ENCODE results near the gene AUTS2.

AUTS2 gene

GRCh38 chr7:69862413-69863064, 264.3 kb downstream of the AUTS2 start:
- no peak overlapping the region for H3K18ac ChIP-seq (ENCODE audit: low read length)
- H2BK5ac ChIP-seq (ENCODE audit: low read length), result no peak overlapping the region
- no peak overlapping the region for H2BK120ac ChIP-seq (ENCODE audit: low read depth, low read length)
- no peak overlapping the region for H4K8ac ChIP-seq (ENCODE audit: low read depth, low read length)
- WGBS (ENCODE audit: extremely low coverage, insufficient coverage, low lambda C conversion rate), result no CpG with 5 or more reads among the region's 5 CpGs
- no peak overlapping the region for H3K23ac ChIP-seq (ENCODE audit: low read length)
- H3K4me2 ChIP-seq (ENCODE audit: low read length), result no peak overlapping the region
- H3K27ac ChIP-seq (ENCODE audit: low read depth, low read length), result no peak overlapping the region
- H3K79me2 ChIP-seq (ENCODE audit: control insufficient read depth, insufficient read depth, low read length), result no peaks in the 10 kb centered on the region
- H3K79me1 ChIP-seq (ENCODE audit: low read length), result no peaks in the 10 kb centered on the region
- no peak overlapping the region for H2BK15ac ChIP-seq (replicated peaks; ENCODE audit: low read depth)
- H3K4me1 ChIP-seq (ENCODE audit: control insufficient read depth, low read depth, low read length), result peaks cover 8% of the 10 kb centered on the region
- H3K56ac ChIP-seq (ENCODE audit: low read length), result no peak overlapping the region
- no peak overlapping the region for H3K4ac ChIP-seq (ENCODE audit: low read depth, low read length)
- H2AK5ac ChIP-seq (ENCODE audit: low read length), result no peak overlapping the region
- DNase-seq, result no peak
- H3K27me3 ChIP-seq (ENCODE audit: insufficient read depth, low read length, poor library complexity), result no peaks in the 10 kb centered on the region
- H3K36me3 ChIP-seq (ENCODE audit: control insufficient read depth, insufficient read depth, low read length), result no peaks in the 10 kb centered on the region
- H3K4me3 ChIP-seq (ENCODE audit: low read length), result no peak overlapping the region
- H3K9ac ChIP-seq (ENCODE audit: low read length), result no peak overlapping the region
- H4K5ac ChIP-seq (ENCODE audit: low read length), result no peak overlapping the region

DNA sequence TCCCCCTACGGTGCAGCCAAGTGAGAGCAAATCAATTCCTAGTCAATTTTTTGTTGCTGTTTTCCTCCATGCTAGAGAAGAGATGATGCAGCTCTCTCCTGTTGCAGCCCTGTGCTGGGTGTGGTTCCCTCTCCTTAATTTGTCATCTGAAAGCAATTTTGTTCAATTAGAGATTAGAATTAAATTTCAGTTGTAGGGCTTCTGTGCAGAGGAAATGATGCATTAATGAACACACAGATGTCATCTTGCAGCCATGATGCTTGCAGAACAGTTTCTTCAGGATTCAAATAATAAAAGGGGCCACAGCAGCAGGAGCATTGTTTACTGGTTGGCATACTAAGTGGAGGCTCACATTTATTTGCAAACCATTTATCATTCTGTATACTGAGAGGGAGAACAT, 266.0 kb downstream of the AUTS2 start:
- H2BK15ac ChIP-seq (replicated peaks; ENCODE audit: low read depth), result no peak overlapping the region
- DNase-seq, result no peak
- no peak overlapping the region for H3K23ac ChIP-seq (ENCODE audit: low read length)
- no peaks in the 10 kb centered on the region for H3K79me2 ChIP-seq (ENCODE audit: control insufficient read depth, insufficient read depth, low read length)
- H2BK5ac ChIP-seq (ENCODE audit: low read length), result no peak overlapping the region
- no peak overlapping the region for H3K4me3 ChIP-seq (ENCODE audit: low read length)
- no peak overlapping the region for H3K18ac ChIP-seq (ENCODE audit: low read length)
- no peaks in the 10 kb centered on the region for H3K79me1 ChIP-seq (ENCODE audit: low read length)
- no peak overlapping the region for H3K4ac ChIP-seq (ENCODE audit: low read depth, low read length)
- no peak overlapping the region for H4K8ac ChIP-seq (ENCODE audit: low read depth, low read length)
- no peaks in the 10 kb centered on the region for H3K36me3 ChIP-seq (ENCODE audit: control insufficient read depth, insufficient read depth, low read length)
- H3K4me1 ChIP-seq (ENCODE audit: control insufficient read depth, low read depth, low read length), result no peaks in the 10 kb centered on the region
- H4K5ac ChIP-seq (ENCODE audit: low read length), result no peak overlapping the region
- H3K9ac ChIP-seq (ENCODE audit: low read length), result no peak overlapping the region
- no peak overlapping the region for H3K56ac ChIP-seq (ENCODE audit: low read length)
- no peak overlapping the region for H3K4me2 ChIP-seq (ENCODE audit: low read length)
- H2BK120ac ChIP-seq (ENCODE audit: low read depth, low read length), result no peak overlapping the region
- no peak overlapping the region for H3K27ac ChIP-seq (ENCODE audit: low read depth, low read length)
- no peaks in the 10 kb centered on the region for H3K27me3 ChIP-seq (ENCODE audit: insufficient read depth, low read length, poor library complexity)
- H2AK5ac ChIP-seq (ENCODE audit: low read length), result no peak overlapping the region
- WGBS (ENCODE audit: extremely low coverage, insufficient coverage, low lambda C conversion rate), result no CpG with 5 or more reads among the region's 1 CpG

- DNase-seq, result no peak
- Histone ChIP-seq H3K23ac (ENCODE audit: low read length) (no peak overlapping the region), H2BK5ac (ENCODE audit: low read length) (no peak overlapping the region), H3K4me2 (ENCODE audit: low read length) (no peak overlapping the region), H3K18ac (ENCODE audit: low read length) (no peak overlapping the region), H2AK5ac (ENCODE audit: low read length) (no peak overlapping the region), H3K4me1 (ENCODE audit: control insufficient read depth, low read depth, low read length) (no peaks in the 10 kb centered on the region), H3K79me2 (ENCODE audit: control insufficient read depth, insufficient read depth, low read length) (no peaks in the 10 kb centered on the region), H3K56ac (ENCODE audit: low read length) (no peak overlapping the region), H3K27me3 (ENCODE audit: insufficient read depth, low read length, poor library complexity) (no peaks in the 10 kb centered on the region), H3K4me3 (ENCODE audit: low read length) (no peak overlapping the region), H2BK120ac (ENCODE audit: low read depth, low read length) (no peak overlapping the region), H3K79me1 (ENCODE audit: low read length) (no peaks in the 10 kb centered on the region), H3K4ac (ENCODE audit: low read depth, low read length) (no peak overlapping the region), H4K5ac (ENCODE audit: low read length) (no peak overlapping the region), H2BK15ac (replicated peaks; ENCODE audit: low read depth) (no peak overlapping the region), H3K9ac (ENCODE audit: low read length) (no peak overlapping the region), H3K36me3 (ENCODE audit: control insufficient read depth, insufficient read depth, low read length) (no peaks in the 10 kb centered on the region), H4K8ac (ENCODE audit: low read depth, low read length) (no peak overlapping the region), H3K27ac (ENCODE audit: low read depth, low read length) (no peak overlapping the region)
- WGBS (ENCODE audit: extremely low coverage, insufficient coverage, low lambda C conversion rate), result no CpG with 5 or more reads among the region's 4 CpGs
Measured at GRCh38 chr7:69864822-69865221, 266.5 kb downstream of the AUTS2 start.

DNA sequence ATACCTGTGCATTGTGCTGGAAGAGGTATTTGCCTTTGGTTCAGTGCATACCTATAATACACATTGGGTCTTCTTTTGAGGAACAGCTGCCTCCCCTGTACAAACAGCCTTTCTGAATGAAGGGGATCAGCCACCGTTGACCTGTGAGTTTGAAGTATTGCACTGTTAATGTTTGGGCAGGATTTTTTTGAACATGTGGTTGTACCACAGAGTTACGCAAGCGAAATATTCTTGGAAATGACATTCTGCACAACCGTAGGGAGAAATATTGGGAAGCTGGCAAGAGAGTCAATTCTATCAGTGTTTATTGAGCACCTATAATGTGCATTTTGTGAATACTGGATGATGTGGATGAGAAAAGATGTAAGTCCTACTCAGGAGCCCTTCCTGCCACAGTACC, 270.6 kb downstream of the AUTS2 start:
- Histone ChIP-seq H4K8ac (ENCODE audit: low read depth, low read length) (no peak overlapping the region), H2AK5ac (ENCODE audit: low read length) (no peak overlapping the region), H2BK15ac (replicated peaks; ENCODE audit: low read depth) (no peak overlapping the region), H3K36me3 (ENCODE audit: control insufficient read depth, insufficient read depth, low read length) (no peaks in the 10 kb centered on the region), H3K23ac (ENCODE audit: low read length) (no peak overlapping the region), H2BK5ac (ENCODE audit: low read length) (no peak overlapping the region), H3K79me1 (ENCODE audit: low read length) (no peaks in the 10 kb centered on the region), H3K4me2 (ENCODE audit: low read length) (no peak overlapping the region), H3K27ac (ENCODE audit: low read depth, low read length) (no peak overlapping the region), H3K56ac (ENCODE audit: low read length) (no peak overlapping the region), H3K9ac (ENCODE audit: low read length) (no peak overlapping the region), H3K79me2 (ENCODE audit: control insufficient read depth, insufficient read depth, low read length) (no peaks in the 10 kb centered on the region), H3K4me1 (ENCODE audit: control insufficient read depth, low read depth, low read length) (no peaks in the 10 kb centered on the region), H3K4me3 (ENCODE audit: low read length) (no peak overlapping the region), H3K18ac (ENCODE audit: low read length) (no peak overlapping the region), H3K27me3 (ENCODE audit: insufficient read depth, low read length, poor library complexity) (no peaks in the 10 kb centered on the region), H2BK120ac (ENCODE audit: low read depth, low read length) (no peak overlapping the region), H3K4ac (ENCODE audit: low read depth, low read length) (no peak overlapping the region), H4K5ac (ENCODE audit: low read length) (no peak overlapping the region)
- no peak for DNase-seq
- WGBS (ENCODE audit: extremely low coverage, insufficient coverage, low lambda C conversion rate), result no CpG with 5 or more reads among the region's 4 CpGs

GRCh38 chr7:69871213-69871885, 273.1 kb downstream of the AUTS2 start:
- Histone ChIP-seq H3K56ac (ENCODE audit: low read length) (no peak overlapping the region), H2BK5ac (ENCODE audit: low read length) (no peak overlapping the region), H4K5ac (ENCODE audit: low read length) (no peak overlapping the region), H3K4me3 (ENCODE audit: low read length) (no peak overlapping the region), H2BK15ac (replicated peaks; ENCODE audit: low read depth) (no peak overlapping the region), H3K23ac (ENCODE audit: low read length) (no peak overlapping the region), H2AK5ac (ENCODE audit: low read length) (no peak overlapping the region), H3K18ac (ENCODE audit: low read length) (no peak overlapping the region), H3K4me2 (ENCODE audit: low read length) (no peak overlapping the region), H3K36me3 (ENCODE audit: control insufficient read depth, insufficient read depth, low read length) (no peaks in the 10 kb centered on the region), H2BK120ac (ENCODE audit: low read depth, low read length) (no peak overlapping the region), H3K4me1 (ENCODE audit: control insufficient read depth, low read depth, low read length) (no peaks in the 10 kb centered on the region), H3K27ac (ENCODE audit: low read depth, low read length) (no peak overlapping the region), H3K79me1 (ENCODE audit: low read length) (no peaks in the 10 kb centered on the region), H4K8ac (ENCODE audit: low read depth, low read length) (no peak overlapping the region), H3K27me3 (ENCODE audit: insufficient read depth, low read length, poor library complexity) (no peaks in the 10 kb centered on the region), H3K79me2 (ENCODE audit: control insufficient read depth, insufficient read depth, low read length) (no peaks in the 10 kb centered on the region), H3K9ac (ENCODE audit: low read length) (no peak overlapping the region), H3K4ac (ENCODE audit: low read depth, low read length) (no peak overlapping the region)
- DNase-seq, result no peak
- no CpG with 5 or more reads among the region's 7 CpGs for WGBS (ENCODE audit: extremely low coverage, insufficient coverage, low lambda C conversion rate)

All from mesendoderm (in vitro differentiated cells).